Measurements from ENCODE around the gene SRC.

DNA sequence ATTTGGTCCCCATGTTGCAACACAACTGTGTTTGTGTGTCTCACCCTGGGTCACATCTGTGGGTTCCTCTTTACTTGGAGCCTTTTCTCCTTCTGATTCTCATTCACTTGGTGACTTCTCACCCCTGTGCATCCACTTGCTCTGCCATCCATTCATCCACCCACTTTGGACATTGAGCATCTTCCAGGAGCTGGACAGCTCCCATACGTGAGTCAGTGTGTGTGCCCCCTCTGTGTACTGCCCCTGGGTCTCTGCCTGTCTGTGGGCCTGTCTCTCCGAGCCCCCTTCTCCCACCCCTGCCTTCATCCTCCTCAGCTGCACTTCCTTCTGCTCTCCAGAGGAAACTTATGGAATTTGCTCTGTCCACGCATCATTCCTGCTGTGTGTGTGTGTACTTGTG, 107.3 kb downstream of the SRC start:
- TF ChIP-seq POLR2AphosphoS5 (IDR thresholded peaks at IDR 0.05; ENCODE audit: insufficient read depth in 1 of 2, low read depth in 1 of 2) (no peak), CTCF (IDR thresholded peaks at IDR 0.05) (no peak)
